ENCODE results near the gene SLC2A9.

The SLC2A9 gene

GRCh38 chr4:9885958-9886357 is 135.3 kb downstream of the SLC2A9 start:
- peaks cover 5% of the 10 kb centered on the region for H3K27me3 Mint-ChIP-seq (ENCODE audit: low read depth)
- H3K4me3 Mint-ChIP-seq: no peak overlapping the region
- no peaks in the 10 kb centered on the region for H3K9me3 Mint-ChIP-seq
- no peak overlapping the region for H3K27ac Mint-ChIP-seq
- no peaks in the 10 kb centered on the region for H3K4me1 Mint-ChIP-seq (ENCODE audit: low read depth)
- no peaks in the 10 kb centered on the region for H3K36me3 Mint-ChIP-seq (ENCODE audit: low read depth)

GRCh38 chr4:9880406-9881197 is 140.7 kb downstream of the SLC2A9 start:
- no peaks in the 10 kb centered on the region for H3K4me1 Mint-ChIP-seq (ENCODE audit: low read depth)
- H3K9me3 Mint-ChIP-seq: no peaks in the 10 kb centered on the region
- H3K27me3 Mint-ChIP-seq (ENCODE audit: low read depth): peaks cover 5% of the 10 kb centered on the region
- H3K36me3 Mint-ChIP-seq (ENCODE audit: low read depth): no peaks in the 10 kb centered on the region
- H3K4me3 Mint-ChIP-seq: no peak overlapping the region
- no peak overlapping the region for H3K27ac Mint-ChIP-seq

GRCh38 chr4:9877123-9877522 is 144.2 kb downstream of the SLC2A9 start:
- Mint-ChIP-seq H3K9me3 (no peaks in the 10 kb centered on the region), H3K4me3 (no peak overlapping the region), H3K27me3 (ENCODE audit: low read depth) (peaks cover 5% of the 10 kb centered on the region), H3K36me3 (ENCODE audit: low read depth) (no peaks in the 10 kb centered on the region), H3K4me1 (ENCODE audit: low read depth) (no peaks in the 10 kb centered on the region), H3K27ac (no peak overlapping the region)

- Mint-ChIP-seq H3K4me1 (ENCODE audit: low read depth) (no peaks in the 10 kb centered on the region), H3K27ac (no peak overlapping the region), H3K36me3 (ENCODE audit: low read depth) (no peaks in the 10 kb centered on the region), H3K27me3 (ENCODE audit: low read depth) (peaks cover 5% of the 10 kb centered on the region), H3K4me3 (no peak overlapping the region), H3K9me3 (no peaks in the 10 kb centered on the region)
Observed at GRCh38 chr4:9875516-9875915, 145.8 kb downstream of the SLC2A9 start.

GRCh38 chr4:9874385-9874784 is 146.9 kb downstream of the SLC2A9 start:
- H3K27ac Mint-ChIP-seq: no peak overlapping the region
- H3K4me1 Mint-ChIP-seq (ENCODE audit: low read depth): no peaks in the 10 kb centered on the region
- no peak overlapping the region for H3K4me3 Mint-ChIP-seq
- H3K9me3 Mint-ChIP-seq: no peaks in the 10 kb centered on the region
- no peaks in the 10 kb centered on the region for H3K36me3 Mint-ChIP-seq (ENCODE audit: low read depth)
- peaks cover 5% of the 10 kb centered on the region for H3K27me3 Mint-ChIP-seq (ENCODE audit: low read depth)

GRCh38 chr4:9870165-9870790 is 151.0 kb downstream of the SLC2A9 start:
- H3K36me3 Mint-ChIP-seq (ENCODE audit: low read depth): no peaks in the 10 kb centered on the region
- no peaks in the 10 kb centered on the region for H3K4me1 Mint-ChIP-seq (ENCODE audit: low read depth)
- H3K27me3 Mint-ChIP-seq (ENCODE audit: low read depth): no peaks in the 10 kb centered on the region
- no peak overlapping the region for H3K4me3 Mint-ChIP-seq
- no peaks in the 10 kb centered on the region for H3K9me3 Mint-ChIP-seq
- no peak overlapping the region for H3K27ac Mint-ChIP-seq

GRCh38 chr4:9867751-9868425 is 153.4 kb downstream of the SLC2A9 start:
- H3K27ac Mint-ChIP-seq: no peak overlapping the region
- no peaks in the 10 kb centered on the region for H3K4me1 Mint-ChIP-seq (ENCODE audit: low read depth)
- H3K27me3 Mint-ChIP-seq (ENCODE audit: low read depth): no peaks in the 10 kb centered on the region
- H3K36me3 Mint-ChIP-seq (ENCODE audit: low read depth): no peaks in the 10 kb centered on the region
- H3K9me3 Mint-ChIP-seq: no peaks in the 10 kb centered on the region
- no peak overlapping the region for H3K4me3 Mint-ChIP-seq

- no peak overlapping the region for H3K4me3 Mint-ChIP-seq
- no peaks in the 10 kb centered on the region for H3K9me3 Mint-ChIP-seq
- no peaks in the 10 kb centered on the region for H3K4me1 Mint-ChIP-seq (ENCODE audit: low read depth)
- no peak overlapping the region for H3K27ac Mint-ChIP-seq
- peaks cover under 1% of the 10 kb centered on the region for H3K27me3 Mint-ChIP-seq (ENCODE audit: low read depth)
- no peaks in the 10 kb centered on the region for H3K36me3 Mint-ChIP-seq (ENCODE audit: low read depth)
Observed at GRCh38 chr4:9866931-9867330, 154.4 kb downstream of the SLC2A9 start.

GRCh38 chr4:9861561-9861960 is 159.7 kb downstream of the SLC2A9 start:
- Mint-ChIP-seq H3K27me3 (ENCODE audit: low read depth) (peaks cover 4% of the 10 kb centered on the region), H3K36me3 (ENCODE audit: low read depth) (no peaks in the 10 kb centered on the region), H3K27ac (no peak overlapping the region), H3K9me3 (no peaks in the 10 kb centered on the region), H3K4me3 (no peak overlapping the region), H3K4me1 (ENCODE audit: low read depth) (no peaks in the 10 kb centered on the region)

- Mint-ChIP-seq H3K9me3 (peaks cover 6% of the 10 kb centered on the region), H3K4me3 (no peak overlapping the region), H3K27ac (no peak overlapping the region), H3K4me1 (ENCODE audit: low read depth) (no peaks in the 10 kb centered on the region), H3K36me3 (ENCODE audit: low read depth) (no peaks in the 10 kb centered on the region), H3K27me3 (ENCODE audit: low read depth) (peaks cover 8% of the 10 kb centered on the region)
Observed at GRCh38 chr4:9859810-9860209, 161.5 kb downstream of the SLC2A9 start.

GRCh38 chr4:9849538-9849920 is 171.8 kb downstream of the SLC2A9 start:
- Mint-ChIP-seq H3K27ac (no peak overlapping the region), H3K9me3 (no peaks in the 10 kb centered on the region), H3K27me3 (ENCODE audit: low read depth) (peaks cover 6% of the 10 kb centered on the region), H3K4me3 (no peak overlapping the region), H3K4me1 (ENCODE audit: low read depth) (no peaks in the 10 kb centered on the region), H3K36me3 (ENCODE audit: low read depth) (no peaks in the 10 kb centered on the region)

- Mint-ChIP-seq H3K27ac (no peak overlapping the region), H3K36me3 (ENCODE audit: low read depth) (no peaks in the 10 kb centered on the region), H3K4me3 (no peak overlapping the region), H3K9me3 (no peaks in the 10 kb centered on the region), H3K4me1 (ENCODE audit: low read depth) (no peaks in the 10 kb centered on the region), H3K27me3 (ENCODE audit: low read depth) (no peaks in the 10 kb centered on the region)
Observed at GRCh38 chr4:9847968-9848748, 173.1 kb downstream of the SLC2A9 start.

- Mint-ChIP-seq H3K9me3 (peaks cover 10% of the 10 kb centered on the region), H3K27ac (no peak overlapping the region), H3K4me1 (ENCODE audit: low read depth) (no peaks in the 10 kb centered on the region), H3K4me3 (no peak overlapping the region), H3K27me3 (ENCODE audit: low read depth) (peaks cover 5% of the 10 kb centered on the region), H3K36me3 (ENCODE audit: low read depth) (no peaks in the 10 kb centered on the region)
Observed at GRCh38 chr4:9845791-9846493, 175.4 kb downstream of the SLC2A9 start.

GRCh38 chr4:9841072-9841471 is 180.2 kb downstream of the SLC2A9 start:
- Mint-ChIP-seq H3K4me3 (no peak overlapping the region), H3K27me3 (ENCODE audit: low read depth) (peaks cover 10% of the 10 kb centered on the region), H3K4me1 (ENCODE audit: low read depth) (no peaks in the 10 kb centered on the region), H3K27ac (no peak overlapping the region), H3K36me3 (ENCODE audit: low read depth) (no peaks in the 10 kb centered on the region), H3K9me3 (peaks cover 13% of the 10 kb centered on the region)

Measured in T-helper 1 cell treated with Interleukin-12 subunit alpha and Interleukin-12 subunit beta and Interleukin-4 antibody, amounts not matched to agents 30 μg/mL and 1 μg/mL, for 36 hours (primary cell).